Jurkat, Clone E6-1 (cell line): ENCODE results near the gene KLHL5.
A peak's percentile ranks its signal among the peaks of the same experiment; 100 is the strongest.

Source experiments
- DNase-seq: peaks from one replicate; pipeline ENCODE4 v3.0.0-alpha.2; 2011; ENCODE audit warnings: low read depth, low spot score
- H3K4me3 ChIP-seq: 2 replicates; pipeline ENCODE4 v1.5.1; 2011; ENCODE audit warnings: mild to moderate bottlenecking, low read length, control low read depth, moderate library complexity

The KLHL5 gene

DNA sequence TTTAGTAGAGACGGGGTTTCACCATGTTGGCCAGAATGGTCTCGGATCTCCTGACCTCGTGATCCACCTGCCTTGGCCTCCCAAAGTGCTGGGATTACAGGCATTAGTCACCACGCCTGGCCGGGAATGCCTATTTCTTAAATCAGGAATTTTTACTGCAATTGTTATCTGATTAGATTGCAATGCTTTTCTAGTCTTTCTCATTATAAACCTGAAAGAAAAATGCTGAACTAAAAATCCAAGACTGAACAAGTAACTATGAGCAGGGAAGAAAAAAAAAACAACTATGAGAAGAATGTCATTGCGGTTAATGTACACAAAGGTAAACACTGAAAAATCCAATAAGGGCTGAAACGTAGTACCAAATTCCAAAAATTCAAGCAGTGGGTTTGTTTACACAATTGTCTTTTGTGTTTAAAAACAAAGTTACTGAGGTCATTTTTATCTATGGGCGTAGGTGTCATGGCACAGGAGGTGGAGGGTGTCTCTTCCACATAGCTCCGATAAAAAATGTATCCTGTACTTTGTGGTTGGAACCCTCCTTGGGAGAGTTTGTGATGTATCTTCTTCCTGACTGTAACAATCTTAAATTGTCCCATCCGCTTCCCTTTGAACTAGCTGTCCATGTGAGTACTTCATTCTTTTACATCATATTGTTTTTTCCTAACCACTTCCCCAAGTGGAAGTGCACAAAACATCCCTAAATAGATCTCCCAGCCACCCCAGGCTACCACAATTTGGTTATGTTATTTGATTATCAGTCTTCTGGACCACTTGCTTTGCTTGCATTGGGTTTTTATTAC, 18.8 kb upstream of the KLHL5 start:
- no peak overlapping the region for H3K4me3 ChIP-seq
- no peak for DNase-seq

DNA sequence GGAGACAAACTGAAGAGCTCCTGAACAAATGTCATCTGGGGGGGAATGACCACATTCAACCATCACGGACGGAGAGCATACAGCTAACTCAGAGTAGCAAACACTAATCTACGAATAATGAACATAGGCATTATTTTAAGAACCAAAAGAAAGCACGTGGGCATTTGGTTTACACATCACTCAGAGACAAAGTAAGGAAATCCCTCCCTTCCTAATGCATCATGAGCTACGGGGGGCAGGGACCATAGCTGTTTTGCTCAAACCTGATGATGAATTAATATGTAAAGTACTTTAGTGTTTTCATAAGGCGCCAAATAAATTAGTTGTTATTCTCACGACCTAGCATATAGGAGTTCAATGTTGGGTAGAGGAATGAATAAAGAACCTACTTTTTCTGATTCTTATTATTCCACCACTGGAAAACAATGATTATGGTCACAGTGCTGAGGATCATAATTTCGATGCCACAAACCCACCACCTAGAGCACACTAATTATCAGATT, 18.1 kb upstream of the KLHL5 start:
- peak overlapping the region; percentile 68 for H3K4me3 ChIP-seq
- DNase-seq: no peak

DNA sequence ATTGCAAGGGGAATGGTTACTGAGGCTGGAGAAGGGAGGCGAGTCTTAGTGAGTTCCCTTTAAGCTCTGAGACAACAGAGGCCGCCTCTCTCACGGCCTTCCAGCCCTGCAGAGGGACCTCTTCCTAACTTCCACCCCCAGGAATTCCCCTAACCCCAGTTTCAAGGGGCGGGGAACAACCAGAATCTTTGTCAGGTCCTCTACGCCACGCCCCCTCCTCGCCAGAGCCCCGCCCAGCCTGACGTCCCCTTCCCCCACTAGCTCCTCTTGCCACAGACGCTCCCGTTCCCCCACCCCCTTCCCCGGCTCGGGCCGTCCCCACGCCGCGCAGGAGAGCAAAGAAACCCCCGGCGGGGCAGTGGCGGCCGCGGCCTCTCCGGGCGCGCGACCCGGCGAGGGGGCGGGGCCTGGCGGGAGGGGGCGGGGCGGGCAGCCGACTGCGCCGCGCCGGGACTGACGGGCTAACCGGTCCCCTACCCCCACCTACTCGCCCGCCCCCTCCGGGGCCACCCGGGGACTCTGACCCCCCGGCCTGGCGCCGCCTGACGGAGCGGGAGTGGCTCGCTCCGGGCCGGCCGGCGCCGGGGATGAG, 17.6 kb upstream of the KLHL5 start:
- DNase-seq: peak; percentile 55

DNA sequence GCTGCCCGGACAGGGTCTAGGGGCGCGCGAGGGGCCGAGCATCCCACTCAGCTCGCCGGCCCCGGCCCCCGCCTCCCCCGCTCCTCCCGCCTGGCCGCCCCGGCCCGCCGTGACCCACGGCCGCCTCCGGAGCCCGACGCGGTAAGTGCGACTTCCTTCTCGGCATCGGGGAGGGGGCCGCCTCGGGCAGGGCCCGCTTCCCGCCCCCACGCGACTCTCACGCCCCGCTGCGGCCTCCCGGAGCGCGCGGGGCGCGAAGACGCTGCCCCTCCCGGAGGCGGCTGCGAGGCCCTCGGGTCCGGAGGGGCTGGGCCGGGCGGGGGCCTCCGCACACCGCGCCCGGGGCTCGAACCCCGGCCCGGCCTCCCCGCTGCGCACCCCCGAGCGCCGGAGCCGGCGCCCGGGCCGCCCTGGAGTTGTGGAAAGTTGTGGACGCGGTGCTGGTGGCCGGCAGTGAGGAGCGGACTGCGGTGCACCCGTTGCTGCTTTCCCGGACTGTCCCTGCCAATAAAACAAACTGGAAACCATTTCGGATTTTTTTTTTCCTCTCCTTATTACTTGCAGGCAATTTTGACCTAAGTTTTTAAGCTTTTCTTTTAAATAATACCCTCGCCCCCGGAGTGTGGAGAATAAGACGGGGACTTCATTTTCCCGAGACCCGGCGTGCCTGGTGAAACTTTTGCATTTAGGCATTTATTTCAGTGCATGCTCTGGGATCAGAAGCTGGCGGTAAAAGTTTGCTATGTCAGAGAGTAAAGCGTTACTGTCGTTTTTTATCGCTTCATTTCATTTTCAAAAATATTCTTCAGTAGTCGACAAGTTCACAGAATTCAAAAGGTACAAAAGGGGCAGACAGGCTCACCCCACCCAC, 16.8 kb upstream of the KLHL5 start:
- peak overlapping the region; percentile 68 for H3K4me3 ChIP-seq
- DNase-seq: no peak

More for the DNA sequence above, 17.6 kb upstream of the KLHL5 start:
- H3K4me3 ChIP-seq: peak overlapping the region; percentile 68

DNA sequence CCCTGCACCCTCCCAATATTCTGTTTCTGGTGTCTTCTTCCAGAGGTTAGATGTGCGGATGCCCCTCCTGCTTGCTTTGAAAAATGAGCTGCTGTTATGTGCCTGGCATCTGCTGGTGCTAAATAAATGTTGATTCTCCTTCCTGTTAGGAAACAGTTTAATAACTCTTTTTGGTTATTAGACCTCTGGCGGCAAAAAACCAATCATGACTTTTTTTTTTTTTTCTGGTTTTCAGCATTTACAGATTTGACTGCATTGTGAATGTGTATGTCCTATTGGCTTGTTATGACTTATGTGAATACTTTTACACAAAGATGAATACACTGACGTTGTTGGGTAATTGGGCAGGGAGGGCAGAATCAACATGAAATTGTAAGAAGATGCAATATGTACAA, 16.2 kb upstream of the KLHL5 start:
- H3K4me3 ChIP-seq: no peak overlapping the region
- DNase-seq: no peak

DNA sequence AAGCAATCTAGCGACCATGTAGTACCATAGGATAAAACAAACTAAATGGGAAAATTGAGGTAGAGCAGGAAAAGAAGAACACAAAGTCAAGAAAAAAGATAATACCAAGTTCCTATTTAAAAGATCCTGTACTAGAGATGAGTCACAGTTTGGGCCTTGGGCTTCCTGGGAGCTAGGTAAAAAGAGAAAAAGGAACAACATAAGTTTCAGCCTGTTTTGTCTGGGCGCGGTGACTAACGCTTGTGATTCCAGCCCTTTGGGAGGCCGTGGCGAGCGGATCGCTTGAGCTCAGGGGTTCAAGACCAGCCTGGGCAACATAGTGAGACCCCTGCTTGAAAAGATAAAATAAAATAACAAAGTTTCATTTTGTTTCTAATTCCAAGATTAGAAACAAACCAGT, 15.8 kb upstream of the KLHL5 start:
- DNase-seq: no peak
- no peak overlapping the region for H3K4me3 ChIP-seq

DNA sequence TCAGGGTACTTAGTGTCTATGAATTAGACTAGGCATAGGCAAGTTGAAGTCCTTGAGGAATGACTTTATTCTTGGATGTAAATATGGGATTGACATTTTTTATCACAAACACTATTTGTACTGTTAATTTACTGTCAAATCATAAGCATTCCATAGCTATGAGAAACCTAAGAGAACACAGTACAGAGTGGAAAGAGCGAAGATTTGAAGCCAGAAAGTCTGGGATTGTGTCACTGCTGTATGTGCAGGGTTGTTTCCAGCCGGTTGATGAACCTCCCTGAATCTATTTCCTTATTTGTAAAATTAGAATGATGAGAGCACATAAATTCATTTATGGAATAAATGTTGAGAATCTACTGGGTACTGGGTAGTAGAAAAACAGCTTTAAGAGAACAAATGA, 14.4 kb upstream of the KLHL5 start:
- DNase-seq: no peak
- H3K4me3 ChIP-seq: no peak overlapping the region

DNA sequence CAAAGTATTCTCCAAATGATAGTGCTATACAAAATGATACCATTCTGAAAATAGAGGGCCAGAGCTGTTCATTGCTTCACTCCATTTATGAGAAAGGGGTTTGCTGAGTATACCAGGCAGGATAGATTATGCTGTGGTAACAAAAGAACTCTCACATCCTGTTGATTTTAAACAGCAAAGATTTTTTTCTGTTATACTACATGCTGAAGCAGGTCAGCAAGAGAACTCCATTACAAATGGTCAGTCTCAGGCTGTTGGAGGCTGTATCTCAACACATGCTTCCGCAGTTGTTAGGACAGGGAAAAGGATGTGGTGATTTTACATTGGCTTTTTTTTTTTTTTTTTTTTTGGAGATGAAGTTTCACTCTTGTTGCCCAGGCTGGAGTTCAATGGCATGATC, 13.7 kb upstream of the KLHL5 start:
- no peak overlapping the region for H3K4me3 ChIP-seq
- no peak for DNase-seq

DNA sequence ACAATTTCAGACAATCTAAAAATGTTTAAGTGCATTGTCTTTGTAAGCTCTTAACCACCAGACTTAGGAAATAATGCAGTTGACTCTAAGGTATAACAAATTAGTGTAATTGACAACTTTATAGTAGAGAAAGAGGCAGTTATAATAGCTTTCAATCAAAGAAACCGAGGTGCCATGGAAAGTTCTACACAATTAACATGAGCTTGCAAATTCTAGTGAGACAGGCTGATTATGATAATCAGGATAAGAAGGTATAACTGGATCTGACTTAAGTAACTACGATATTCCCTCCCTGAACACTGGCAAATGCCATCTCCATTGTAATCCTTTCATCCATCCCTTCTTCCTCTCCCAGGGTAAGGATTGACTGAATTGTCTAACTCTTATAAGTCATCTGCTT, 11.4 kb upstream of the KLHL5 start:
- H3K4me3 ChIP-seq: no peak overlapping the region
- DNase-seq: no peak

DNA sequence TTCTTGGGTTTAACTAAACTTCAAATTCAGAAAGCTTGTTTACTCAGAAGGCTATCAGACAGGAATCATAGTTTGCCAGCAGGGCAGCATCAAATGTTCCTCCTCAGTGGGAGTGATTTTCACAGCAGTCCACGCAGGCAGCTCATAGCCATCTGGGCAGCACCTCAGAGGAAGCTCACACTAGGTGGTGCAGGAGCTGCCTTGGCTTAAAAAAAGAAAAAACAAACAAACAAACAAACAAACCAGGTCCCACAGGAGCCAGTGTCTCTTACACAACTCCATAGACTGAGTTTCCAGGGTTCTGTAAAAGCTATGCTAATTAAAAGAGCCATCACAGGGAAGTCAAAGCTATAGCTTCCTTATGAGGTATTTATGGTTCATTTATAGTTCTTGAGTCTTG, 10.5 kb upstream of the KLHL5 start:
- DNase-seq: no peak
- no peak overlapping the region for H3K4me3 ChIP-seq

DNA sequence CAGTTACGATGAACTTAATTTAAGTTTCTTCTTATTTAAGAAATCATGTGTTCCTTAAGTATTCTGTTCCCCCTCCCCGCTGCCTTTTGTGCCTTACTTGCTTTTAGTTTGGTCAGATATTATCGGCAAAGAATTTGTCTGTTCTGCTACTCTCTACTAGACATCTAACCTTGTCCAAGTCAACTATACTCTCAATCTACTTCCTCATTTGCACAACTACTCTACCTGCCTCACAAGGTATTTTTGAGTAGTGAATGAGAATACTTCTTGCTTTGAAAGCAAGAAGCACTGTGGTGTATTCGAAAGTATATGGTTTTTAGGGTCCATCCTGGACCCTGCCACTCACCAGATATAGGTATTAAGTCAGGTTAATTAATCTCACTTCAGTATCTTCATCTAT, 8.0 kb upstream of the KLHL5 start:
- DNase-seq: no peak

DNA sequence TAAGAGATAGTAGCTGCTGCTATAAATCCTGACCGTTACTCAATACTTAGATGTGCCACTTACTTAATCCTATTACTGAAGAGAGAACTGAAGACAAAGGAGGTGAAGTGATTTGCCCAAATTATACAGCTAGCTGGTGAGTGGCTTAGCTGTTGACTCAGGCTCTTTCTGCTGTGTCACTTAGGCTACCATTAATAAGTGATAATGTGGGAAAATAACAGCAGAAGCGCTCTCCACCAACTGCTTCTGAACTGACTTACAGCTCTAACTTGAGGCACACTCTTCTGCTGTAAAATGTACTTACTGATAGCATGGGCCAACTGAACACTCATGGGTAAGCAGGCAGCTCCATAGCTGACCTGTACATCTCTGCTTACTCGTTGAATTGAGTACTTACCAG, 7.5 kb upstream of the KLHL5 start:
- H3K4me3 ChIP-seq: no peak overlapping the region
- no peak for DNase-seq

More for the DNA sequence above, 8.0 kb upstream of the KLHL5 start:
- no peak overlapping the region for H3K4me3 ChIP-seq

DNA sequence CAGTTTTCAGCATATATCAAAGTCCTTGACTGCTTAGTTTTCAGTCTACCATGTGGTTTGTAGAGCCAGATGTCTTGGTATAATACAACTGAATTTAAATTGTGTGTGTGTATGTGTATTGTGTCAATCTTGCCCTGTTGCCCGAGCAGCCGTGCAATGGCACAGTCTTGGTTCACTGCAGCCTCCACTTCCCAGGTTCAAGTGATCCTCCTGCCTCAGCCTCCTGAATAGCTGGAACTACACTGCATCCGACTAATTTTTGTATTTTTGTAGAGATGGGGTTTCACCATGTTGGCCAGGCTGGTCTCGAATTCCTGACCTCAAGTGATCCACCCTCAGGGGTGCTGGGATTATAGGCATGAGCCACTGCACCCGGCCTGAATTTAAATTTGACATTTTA, 6.0 kb upstream of the KLHL5 start:
- DNase-seq: no peak
- H3K4me3 ChIP-seq: no peak overlapping the region

DNA sequence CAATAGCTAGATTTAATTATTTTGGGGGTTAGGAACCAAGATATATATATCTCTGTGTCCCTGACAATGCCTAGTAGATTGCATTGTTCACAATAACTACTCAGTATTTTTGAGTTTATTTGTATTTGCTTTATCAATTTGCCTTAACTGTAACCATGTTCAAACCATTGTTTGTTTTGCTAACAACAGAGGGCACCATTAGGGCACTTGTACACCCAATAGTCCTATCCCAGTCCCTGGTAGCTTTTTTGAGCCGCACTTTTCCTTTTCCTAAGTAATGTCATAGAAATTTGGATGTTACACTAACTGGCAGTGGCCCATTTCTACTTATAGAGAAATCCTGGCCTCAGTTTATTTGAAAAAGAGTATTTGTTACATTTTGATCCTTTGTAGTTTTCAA, 575 bp upstream of the KLHL5 start:
- no peak overlapping the region for H3K4me3 ChIP-seq
- DNase-seq: no peak

DNA sequence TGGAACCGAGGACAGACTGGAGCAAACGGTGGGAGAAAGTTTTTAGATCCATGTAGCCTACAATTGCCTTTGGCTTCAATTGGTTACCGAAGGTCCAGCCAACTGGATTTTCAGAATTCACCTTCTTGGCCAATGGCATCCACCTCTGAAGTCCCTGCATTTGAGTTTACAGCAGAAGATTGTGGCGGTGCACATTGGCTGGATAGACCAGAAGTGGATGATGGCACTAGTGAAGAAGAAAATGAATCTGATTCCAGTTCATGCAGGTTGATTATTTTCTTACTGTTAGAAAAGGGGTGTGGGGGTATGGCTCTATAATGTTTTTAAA, 702 bp downstream of the KLHL5 start:
- no peak overlapping the region for H3K4me3 ChIP-seq
- DNase-seq: no peak

DNA sequence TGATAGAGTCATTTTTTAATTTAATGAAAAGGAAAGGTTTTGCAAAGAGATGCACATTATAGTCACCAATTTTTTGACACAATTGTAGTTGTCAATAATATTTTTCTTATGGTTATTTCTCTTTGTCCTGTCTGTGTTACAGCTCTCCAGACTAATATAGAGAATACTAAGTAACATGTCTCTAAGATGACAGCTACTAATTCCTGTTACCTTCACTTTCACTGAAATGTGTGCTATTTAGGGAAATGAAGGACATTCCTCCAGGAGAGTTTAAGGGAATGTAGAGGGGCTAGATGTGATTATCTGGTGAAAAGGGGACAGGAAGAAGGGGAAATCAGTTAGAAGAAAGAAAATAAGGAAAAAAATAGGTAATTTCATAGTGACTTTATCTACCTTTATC, 1.4 kb downstream of the KLHL5 start:
- no peak for DNase-seq

DNA sequence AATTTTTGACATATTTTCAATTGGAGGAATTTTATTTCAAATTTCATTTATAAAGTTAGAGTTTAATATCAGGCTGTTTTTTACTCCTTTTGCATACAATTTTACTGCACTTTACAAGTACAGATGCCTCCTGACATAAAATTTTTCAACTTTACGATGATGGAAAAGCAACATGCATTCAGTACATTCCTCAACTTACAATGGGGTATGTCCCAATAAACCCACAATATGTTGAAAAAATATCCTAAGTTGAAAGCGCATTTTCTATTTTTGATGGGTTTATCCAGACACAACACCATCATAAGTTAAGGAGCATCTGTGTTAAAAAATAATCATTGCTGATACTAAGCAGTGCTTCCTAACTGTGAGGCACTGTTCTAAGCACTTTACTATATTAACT, 4.3 kb downstream of the KLHL5 start:
- H3K4me3 ChIP-seq: no peak overlapping the region
- no peak for DNase-seq

More for the DNA sequence above, 1.4 kb downstream of the KLHL5 start:
- no peak overlapping the region for H3K4me3 ChIP-seq

DNA sequence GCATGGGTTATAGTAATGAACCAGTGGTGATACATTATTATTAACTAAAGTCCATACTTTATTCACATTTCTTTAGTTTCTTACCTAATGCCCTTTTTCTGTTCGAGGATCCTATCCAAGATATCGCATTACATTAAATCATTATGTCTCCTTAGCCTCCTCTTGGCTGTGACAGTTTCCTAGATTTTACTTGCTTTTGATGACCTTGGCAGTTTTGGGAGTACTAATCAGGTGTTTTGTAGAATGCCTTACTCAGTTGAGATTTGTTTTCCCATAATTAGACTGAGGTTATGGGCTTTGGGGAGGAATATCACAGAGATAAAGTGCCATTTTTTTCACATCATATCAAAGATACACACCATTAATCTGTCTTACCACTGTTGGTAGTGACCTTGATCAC, 5.0 kb downstream of the KLHL5 start:
- DNase-seq: no peak
- no peak overlapping the region for H3K4me3 ChIP-seq

DNA sequence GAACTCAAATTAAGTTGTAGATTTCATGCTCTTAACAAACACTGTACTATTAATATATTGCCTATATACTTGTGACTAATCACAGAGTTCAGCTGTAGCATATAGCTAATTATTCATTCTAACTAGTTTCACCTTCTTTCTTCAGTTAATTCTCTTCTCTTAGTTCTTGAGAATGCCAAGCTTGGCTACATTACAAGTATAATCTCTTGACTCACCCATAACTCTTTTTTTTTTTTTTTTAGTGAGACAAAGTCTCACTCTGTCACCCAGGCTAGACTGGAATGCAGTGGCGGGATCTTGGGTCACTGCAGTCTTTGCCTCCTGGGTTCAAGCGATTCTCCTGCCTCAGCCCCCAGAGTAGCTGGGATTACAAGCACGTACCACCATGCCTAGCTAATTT, 5.4 kb downstream of the KLHL5 start:
- no peak overlapping the region for H3K4me3 ChIP-seq
- DNase-seq: no peak

DNA sequence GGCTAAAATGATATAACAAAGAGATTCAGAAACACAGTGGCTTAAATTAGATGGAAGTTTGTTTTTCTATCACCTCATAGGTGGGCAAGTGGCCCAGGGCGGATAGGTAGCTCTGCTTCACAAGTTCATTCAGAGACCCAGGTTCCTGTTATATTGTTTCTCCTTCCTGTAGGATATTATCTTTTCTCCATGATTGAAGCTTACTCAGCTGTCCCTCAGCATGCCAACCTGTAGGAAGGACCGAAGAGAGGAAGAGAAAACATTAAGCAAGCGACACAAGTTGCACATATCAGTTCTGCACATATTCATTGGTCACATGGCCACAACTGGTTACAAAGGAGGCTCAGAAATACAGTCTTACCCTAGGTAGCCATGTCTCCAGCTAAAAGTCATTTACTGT, 6.9 kb downstream of the KLHL5 start:
- DNase-seq: no peak
- H3K4me3 ChIP-seq: no peak overlapping the region
